HCT116 (cell line): ENCODE data around the gene ALDH16A1. TPM values are rescaled to one million over a fixed set of nuclear protein-coding genes. Genes with fewer than 3 reads are reported as not detected.

Experiments used
- ATAC-seq: fragments of 200-7000 bp; cut with Tn5 transposase; 2 replicates; pipeline ENCODE4 v1.9.1; 2020; ENCODE audit warnings: mild to moderate bottlenecking, moderate library complexity
- BruUV-seq: library from RNA; stranded (reverse); fragments of 400-500 nt; replicated peaks from 2 replicates; lab custom pipeline; 2021; lab: Mats Ljungman, UMichigan
- CTCF ChIA-PET: fragments of 300-600 bp; sonication (Branson Sonifier 250); formaldehyde crosslinking; loops from one replicate; lab custom pipeline; 2021; ENCODE audit warnings: antibody characterized with exemption; lab: Charles Lee
- POLR2A ChIA-PET: fragments of 300-600, 350-600 bp; sonication (Branson Sonifier 250); formaldehyde crosslinking; loops from one replicate; lab custom pipeline; 2021; ENCODE audit warnings: antibody characterized with exemption; lab: Charles Lee
- RAD21 ChIA-PET, 2 experiments: fragments of 300-600 bp; sonication (Branson Sonifier 250); formaldehyde crosslinking; loops; one replicate each; lab custom pipeline; 2023; ENCODE audit warnings: low total read pairs in 2 of 2; ENCODE audit not compliant: uncharacterized antibody in 2 of 2, unreplicated experiment in 2 of 2, low non-redundant PET in 1 of 2; lab: Charles Lee
- DNase-seq: peaks from one replicate; pipeline ENCODE4 v3.0.0-alpha.2; 2010; ENCODE audit warnings: low read depth, low spot score
- H2AFZ ChIP-seq: fragments of 200-600 bp; shearing (Covaris generic), sonication (generic); 2 replicates; pipeline ENCODE4 v1.6.1; 2017; ENCODE audit warnings: low read depth, mixed run types, mixed read lengths, antibody characterized with exemption, low read length; ENCODE audit not compliant: poor library complexity, severe bottlenecking
- H3K27ac ChIP-seq: 2 replicates; pipeline ENCODE4 v1.5.1; 2012; ENCODE audit warnings: low read depth, low read length
- H3K27me3 ChIP-seq: fragments of 200-600 bp; sonication (generic); 2 replicates; pipeline ENCODE4 v1.6.1; 2016; ENCODE audit warnings: mixed run types, low read length, mixed read lengths; ENCODE audit not compliant: insufficient read depth
- H3K36me3 ChIP-seq, 2 experiments: fragments of 200-500 bp in 1 of 2; fragments of 200-600 bp in 1 of 2; sonication (Bioruptor generic) in 1 of 2; sonication (generic) in 1 of 2; 2 replicates each; pipeline versions ENCODE4 v1.5.1 to v1.6.1; 2014 to 2016; ENCODE audit warnings: low read length in 2 of 2, inconsistent platforms in 1 of 2, mixed read lengths in 1 of 2, mixed run types in 1 of 2; ENCODE audit not compliant: insufficient read depth in 2 of 2, control insufficient read depth in 1 of 2
- H3K4me1 ChIP-seq, 2 experiments: fragments of 200-600 bp in 1 of 2; sonication (generic) in 1 of 2; 2 replicates each; pipeline versions ENCODE4 v1.5.1 to v1.6.1; 2012 to 2017; ENCODE audit warnings: low read length in 2 of 2, inconsistent platforms in 1 of 2, mild to moderate bottlenecking in 1 of 2, mixed read lengths in 1 of 2, mixed run types in 1 of 2, moderate library complexity in 1 of 2; ENCODE audit not compliant: insufficient read depth in 2 of 2, control insufficient read depth in 1 of 2
- H3K4me2 ChIP-seq: fragments of 200-600 bp; sonication (generic); 2 replicates; pipeline ENCODE4 v1.6.1; 2017; ENCODE audit warnings: mixed run types, low read length, mixed read lengths
- H3K4me3 ChIP-seq, 2 experiments: fragments of 200-600 bp in 1 of 2; sonication (generic) in 1 of 2; replicated peaks in 1 of 2; 2 replicates each; pipeline ENCODE4 v1.5.1; 2011 to 2016; ENCODE audit warnings: low read length in 2 of 2, control low read depth in 1 of 2, low read depth in 1 of 2, mild to moderate bottlenecking in 1 of 2, mixed read lengths in 1 of 2, mixed run types in 1 of 2
- H3K79me2 ChIP-seq: fragments of 200-600 bp; sonication (generic); 2 replicates; pipeline ENCODE4 v1.6.1; 2017; ENCODE audit warnings: mild to moderate bottlenecking, mixed run types, low read length, moderate library complexity, mixed read lengths; ENCODE audit not compliant: insufficient read depth
- H3K9ac ChIP-seq: fragments of 200-600 bp; sonication (generic); 2 replicates; pipeline ENCODE4 v1.6.1; 2016; ENCODE audit warnings: low read length, mixed read lengths
- H3K9me2 ChIP-seq: fragments of 200-600 bp; sonication (generic), shearing (Covaris generic); 2 replicates; pipeline ENCODE4 v1.6.1; 2017; ENCODE audit warnings: mixed run types, mild to moderate bottlenecking, moderate library complexity; ENCODE audit not compliant: insufficient read depth
- H3K9me3 ChIP-seq, 2 experiments: fragments of 200-500 bp in 1 of 2; fragments of 200-600 bp in 1 of 2; sonication (Bioruptor generic) in 1 of 2; sonication (generic) in 1 of 2; 2 replicates each; pipeline ENCODE4 v1.6.1; 2014 to 2017; ENCODE audit warnings: low read length in 2 of 2, mixed read lengths in 2 of 2, inconsistent platforms in 1 of 2, low read depth in 1 of 2, mild to moderate bottlenecking in 1 of 2, mixed run types in 1 of 2, moderate library complexity in 1 of 2; ENCODE audit not compliant: control insufficient read depth in 1 of 2, insufficient read depth in 1 of 2
- H4K20me1 ChIP-seq: fragments of 200-600 bp; sonication (generic), shearing (Covaris generic); 2 replicates; pipeline ENCODE4 v1.6.1; 2017; ENCODE audit warnings: mixed run types, mild to moderate bottlenecking, moderate library complexity; ENCODE audit not compliant: insufficient read depth
- EGR1 ChIP-seq: IDR thresholded peaks from 2 replicates; pipeline ENCODE4 v1.6.1; 2012; ENCODE audit warnings: low read depth
- FOSL1 ChIP-seq: IDR thresholded peaks from 2 replicates; pipeline ENCODE4 v1.6.1; 2012; ENCODE audit warnings: low read depth
- ZNF274 ChIP-seq: fragments of 200-500 bp; sonication (Bioruptor generic); IDR thresholded peaks from 2 replicates; pipeline ENCODE4 v1.6.1; 2014; ENCODE audit warnings: mild to moderate bottlenecking, low read depth, low read length, inconsistent platforms
- intact Hi-C: fragments of 100-400 bp; cut with micrococcal nuclease; formaldehyde crosslinking; loops from 2 replicates; pipeline ENCODE4 v1.10.0; 2022
- total RNA-seq: library from RNA; stranded (reverse); gene quantifications from one replicate; pipeline ENCODE4 v1.2.1, GENCODE V29; 2021; ENCODE audit not compliant: unreplicated experiment
- TF ChIP-seq, protein P1 (sequence below), 3 experiments: fragments of 200-600 bp in 1 of 3; sonication (generic) in 1 of 3; IDR thresholded peaks in 2 of 3; conservative IDR thresholded peaks in 1 of 3; 2 replicates each; pipeline ENCODE4 v1.5.1; 2012 to 2017; ENCODE audit warnings: low read depth in 2 of 3, low read length in 2 of 3, antibody characterized with exemption in 1 of 3, borderline replicate concordance in 1 of 3, control low read depth in 1 of 3, mild to moderate bottlenecking in 1 of 3, mixed read lengths in 1 of 3, mixed run types in 1 of 3, moderate library complexity in 1 of 3; ENCODE audit not compliant: insufficient read depth in 1 of 3
- TF ChIP-seq, protein P2 (sequence below): IDR thresholded peaks from 2 replicates; pipeline ENCODE4 v1.6.1; 2011; ENCODE audit warnings: mild to moderate bottlenecking, low read length, moderate library complexity; ENCODE audit not compliant: insufficient replicate concordance; ENCODE audit errors: extremely low read depth
- TF ChIP-seq, protein P3 (sequence below): IDR thresholded peaks from 2 replicates; pipeline ENCODE4 v1.6.1; 2012; ENCODE audit warnings: low read depth

The ALDH16A1 gene
- total RNA-seq, 1 experiment from 2014 or later: 22.8 TPM

DNA sequence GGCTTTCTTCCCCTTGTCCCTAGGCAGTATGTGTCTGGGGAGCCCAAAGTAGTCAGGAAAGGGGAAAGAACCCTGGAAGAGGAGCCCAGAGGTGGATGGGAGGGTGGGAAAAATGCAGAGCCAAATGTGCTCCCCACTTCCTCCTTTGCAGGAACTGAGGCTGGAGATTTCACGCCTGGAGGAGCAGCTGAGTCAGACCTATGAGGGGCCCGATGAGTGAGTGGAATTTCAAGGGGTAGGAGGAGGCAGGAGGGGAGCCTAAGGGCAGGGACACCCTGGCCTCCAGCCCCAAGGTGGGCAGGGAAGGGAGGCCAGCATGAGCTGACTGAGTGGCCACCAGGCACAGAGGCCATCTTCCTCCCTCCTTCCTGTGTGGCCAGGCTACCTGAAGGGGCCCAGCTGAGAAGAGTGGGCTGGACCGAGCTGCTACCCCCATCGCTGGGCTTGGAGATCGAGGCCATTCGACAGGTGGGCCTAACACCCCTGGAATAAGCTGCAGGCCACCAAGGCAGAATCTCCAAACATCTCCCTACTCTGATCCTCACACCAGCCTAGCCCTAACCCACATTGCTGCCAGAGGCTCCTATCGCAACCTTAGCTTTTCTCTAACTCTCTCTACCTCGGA lies 44.1 kb upstream of the ALDH16A1 start:
- H3K27me3 ChIP-seq: no peaks in the 10 kb centered on the region
- no peak overlapping the region for H2AFZ ChIP-seq
- TF ChIP-seq ZNF274: no peak
- TF ChIP-seq, protein P1, sequence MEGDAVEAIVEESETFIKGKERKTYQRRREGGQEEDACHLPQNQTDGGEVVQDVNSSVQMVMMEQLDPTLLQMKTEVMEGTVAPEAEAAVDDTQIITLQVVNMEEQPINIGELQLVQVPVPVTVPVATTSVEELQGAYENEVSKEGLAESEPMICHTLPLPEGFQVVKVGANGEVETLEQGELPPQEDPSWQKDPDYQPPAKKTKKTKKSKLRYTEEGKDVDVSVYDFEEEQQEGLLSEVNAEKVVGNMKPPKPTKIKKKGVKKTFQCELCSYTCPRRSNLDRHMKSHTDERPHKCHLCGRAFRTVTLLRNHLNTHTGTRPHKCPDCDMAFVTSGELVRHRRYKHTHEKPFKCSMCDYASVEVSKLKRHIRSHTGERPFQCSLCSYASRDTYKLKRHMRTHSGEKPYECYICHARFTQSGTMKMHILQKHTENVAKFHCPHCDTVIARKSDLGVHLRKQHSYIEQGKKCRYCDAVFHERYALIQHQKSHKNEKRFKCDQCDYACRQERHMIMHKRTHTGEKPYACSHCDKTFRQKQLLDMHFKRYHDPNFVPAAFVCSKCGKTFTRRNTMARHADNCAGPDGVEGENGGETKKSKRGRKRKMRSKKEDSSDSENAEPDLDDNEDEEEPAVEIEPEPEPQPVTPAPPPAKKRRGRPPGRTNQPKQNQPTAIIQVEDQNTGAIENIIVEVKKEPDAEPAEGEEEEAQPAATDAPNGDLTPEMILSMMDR (IDR thresholded peaks at IDR 0.05 in 2 of 3, conservative IDR thresholded peaks at IDR 0.05 in 1 of 3; ENCODE audit: borderline replicate concordance in 1 of 3, insufficient read depth in 1 of 3, low read depth in 2 of 3, low read length in 2 of 3): no peak
- no peak for ATAC-seq
- H3K79me2 ChIP-seq: no peaks in the 10 kb centered on the region
- RAD21 ChIA-PET: interaction anchor here in 1 of 2 experiments (0.7 kb wide), 1 partner anchor 137 kb away, joined by 3 read pairs; no protein-coding TSS in a partner anchor
- no peaks in the 10 kb centered on the region for H4K20me1 ChIP-seq
- no peaks in the 10 kb centered on the region for H3K36me3 ChIP-seq
- no peak overlapping the region for H3K9ac ChIP-seq
- H3K9me2 ChIP-seq: no peaks in the 10 kb centered on the region
- intact Hi-C loops: no loop called here
- no peak overlapping the region for H3K27ac ChIP-seq
- peaks cover 7 to 20% of the 10 kb centered on the region in 2 experiments; a peak in 3 of 4 replicates for H3K4me1 ChIP-seq
- H3K9me3 ChIP-seq: no peaks in the 10 kb centered on the region
- BruUV-seq: no TSS peak
- CTCF ChIA-PET: interaction anchor here (2.0 kb wide), 1 partner anchor 18 kb away, joined by 5 read pairs; no protein-coding TSS in a partner anchor
- 0 out of 2 replicates have a peak overlapping the region, but pooled peaks have one; percentile 19 for H3K4me2 ChIP-seq
- no peak for DNase-seq
- no peak overlapping the region for H3K4me3 ChIP-seq
- POLR2A ChIA-PET: interaction anchor here (1.0 to 1.1 kb wide), 2 partner anchors 17 to 44 kb away, joined by 3 to 5 read pairs; partner anchors contain the start of gene ALDH16A1

DNA sequence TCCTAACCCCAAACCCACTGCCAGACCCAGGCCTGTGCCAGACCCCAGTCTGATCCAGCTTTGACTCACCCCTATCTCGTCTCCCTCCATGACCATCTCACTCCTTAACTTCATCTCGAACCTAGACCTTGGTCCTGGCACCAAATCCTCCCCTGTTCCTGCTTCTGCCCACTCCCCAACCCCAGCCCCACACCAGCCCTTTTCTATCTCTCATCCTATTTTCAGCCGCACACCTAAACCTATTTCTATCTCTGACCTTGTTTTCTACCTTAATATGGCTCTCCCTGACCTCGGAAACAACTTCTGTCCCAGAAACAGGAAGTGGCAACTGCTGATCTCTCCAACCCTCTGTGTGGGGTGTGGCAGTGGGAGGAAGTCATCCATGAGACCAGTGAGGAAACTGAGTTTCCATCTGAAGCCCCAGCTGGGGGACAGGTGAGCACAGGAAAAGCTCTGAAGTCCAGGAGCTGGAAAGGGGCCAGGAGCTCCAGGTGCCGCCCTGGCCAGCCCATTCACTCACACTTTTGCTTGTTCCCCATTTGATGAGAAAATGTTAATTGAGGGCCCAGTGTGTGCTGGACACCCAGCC lies 43.5 kb upstream of the ALDH16A1 start:
- intact Hi-C loops: no loop called here
- no peaks in the 10 kb centered on the region for H4K20me1 ChIP-seq
- H3K4me3 ChIP-seq: no peak overlapping the region
- H3K4me1 ChIP-seq: peaks cover 2 to 15% of the 10 kb centered on the region in 2 experiments; a peak in 1 of 4 replicates
- H2AFZ ChIP-seq: no peak overlapping the region
- no peak overlapping the region for H3K9ac ChIP-seq
- DNase-seq: no peak
- ChIA-PET CTCF (interaction anchor here (2.0 kb wide), 1 partner anchor 18 kb away, joined by 5 read pairs; no protein-coding TSS in a partner anchor), RAD21 (no interaction called here), POLR2A (interaction anchor here (1.0 to 1.1 kb wide), 2 partner anchors 17 to 44 kb away, joined by 3 to 5 read pairs; partner anchors contain the start of gene ALDH16A1)
- H3K27me3 ChIP-seq: no peaks in the 10 kb centered on the region
- no TSS peak for BruUV-seq
- no peak overlapping the region for H3K27ac ChIP-seq
- no peaks in the 10 kb centered on the region for H3K9me3 ChIP-seq
- H3K9me2 ChIP-seq: no peaks in the 10 kb centered on the region
- no peaks in the 10 kb centered on the region for H3K79me2 ChIP-seq
- 0 out of 2 replicates have a peak overlapping the region, but pooled peaks have one; percentile 12 for H3K4me2 ChIP-seq
- H3K36me3 ChIP-seq: no peaks in the 10 kb centered on the region
- ATAC-seq: no peak
- no peak for TF ChIP-seq EGR1
- TF ChIP-seq FOSL1: no peak
- TF ChIP-seq, protein P2, sequence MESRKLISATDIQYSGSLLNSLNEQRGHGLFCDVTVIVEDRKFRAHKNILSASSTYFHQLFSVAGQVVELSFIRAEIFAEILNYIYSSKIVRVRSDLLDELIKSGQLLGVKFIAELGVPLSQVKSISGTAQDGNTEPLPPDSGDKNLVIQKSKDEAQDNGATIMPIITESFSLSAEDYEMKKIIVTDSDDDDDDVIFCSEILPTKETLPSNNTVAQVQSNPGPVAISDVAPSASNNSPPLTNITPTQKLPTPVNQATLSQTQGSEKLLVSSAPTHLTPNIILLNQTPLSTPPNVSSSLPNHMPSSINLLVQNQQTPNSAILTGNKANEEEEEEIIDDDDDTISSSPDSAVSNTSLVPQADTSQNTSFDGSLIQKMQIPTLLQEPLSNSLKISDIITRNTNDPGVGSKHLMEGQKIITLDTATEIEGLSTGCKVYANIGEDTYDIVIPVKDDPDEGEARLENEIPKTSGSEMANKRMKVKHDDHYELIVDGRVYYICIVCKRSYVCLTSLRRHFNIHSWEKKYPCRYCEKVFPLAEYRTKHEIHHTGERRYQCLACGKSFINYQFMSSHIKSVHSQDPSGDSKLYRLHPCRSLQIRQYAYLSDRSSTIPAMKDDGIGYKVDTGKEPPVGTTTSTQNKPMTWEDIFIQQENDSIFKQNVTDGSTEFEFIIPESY: no peak
- TF ChIP-seq, protein P3, sequence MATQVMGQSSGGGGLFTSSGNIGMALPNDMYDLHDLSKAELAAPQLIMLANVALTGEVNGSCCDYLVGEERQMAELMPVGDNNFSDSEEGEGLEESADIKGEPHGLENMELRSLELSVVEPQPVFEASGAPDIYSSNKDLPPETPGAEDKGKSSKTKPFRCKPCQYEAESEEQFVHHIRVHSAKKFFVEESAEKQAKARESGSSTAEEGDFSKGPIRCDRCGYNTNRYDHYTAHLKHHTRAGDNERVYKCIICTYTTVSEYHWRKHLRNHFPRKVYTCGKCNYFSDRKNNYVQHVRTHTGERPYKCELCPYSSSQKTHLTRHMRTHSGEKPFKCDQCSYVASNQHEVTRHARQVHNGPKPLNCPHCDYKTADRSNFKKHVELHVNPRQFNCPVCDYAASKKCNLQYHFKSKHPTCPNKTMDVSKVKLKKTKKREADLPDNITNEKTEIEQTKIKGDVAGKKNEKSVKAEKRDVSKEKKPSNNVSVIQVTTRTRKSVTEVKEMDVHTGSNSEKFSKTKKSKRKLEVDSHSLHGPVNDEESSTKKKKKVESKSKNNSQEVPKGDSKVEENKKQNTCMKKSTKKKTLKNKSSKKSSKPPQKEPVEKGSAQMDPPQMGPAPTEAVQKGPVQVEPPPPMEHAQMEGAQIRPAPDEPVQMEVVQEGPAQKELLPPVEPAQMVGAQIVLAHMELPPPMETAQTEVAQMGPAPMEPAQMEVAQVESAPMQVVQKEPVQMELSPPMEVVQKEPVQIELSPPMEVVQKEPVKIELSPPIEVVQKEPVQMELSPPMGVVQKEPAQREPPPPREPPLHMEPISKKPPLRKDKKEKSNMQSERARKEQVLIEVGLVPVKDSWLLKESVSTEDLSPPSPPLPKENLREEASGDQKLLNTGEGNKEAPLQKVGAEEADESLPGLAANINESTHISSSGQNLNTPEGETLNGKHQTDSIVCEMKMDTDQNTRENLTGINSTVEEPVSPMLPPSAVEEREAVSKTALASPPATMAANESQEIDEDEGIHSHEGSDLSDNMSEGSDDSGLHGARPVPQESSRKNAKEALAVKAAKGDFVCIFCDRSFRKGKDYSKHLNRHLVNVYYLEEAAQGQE: no peak
